SK-N-SH (cell line): Measurements from ENCODE around the gene LIAS.

Source experiments
- CTCF ChIP-seq: fragments of 200-600 bp; sonication (generic); IDR thresholded peaks from 2 replicates; pipeline ENCODE4 v1.6.1; 2017; ENCODE audit warnings: antibody characterized with exemption, mild to moderate bottlenecking, moderate library complexity
- FOXJ3 ChIP-seq: sonication (generic); formaldehyde crosslinking; IDR thresholded peaks from 2 replicates; pipeline ENCODE4 v1.5.1; 2020; ENCODE audit warnings: mild to moderate bottlenecking, missing genetic modification reagents
- NRF1 ChIP-seq: IDR thresholded peaks from 2 replicates; pipeline ENCODE4 v1.6.1; 2012; ENCODE audit warnings: low read depth, mild to moderate bottlenecking, low read length
- PBX3 ChIP-seq: IDR thresholded peaks from 2 replicates; pipeline ENCODE4; 2012
- POLR2AphosphoS5 ChIP-seq: IDR thresholded peaks from 2 replicates; pipeline ENCODE4 v1.6.1; 2012; ENCODE audit warnings: low read depth, low read length
- RFX5 ChIP-seq: IDR thresholded peaks from 2 replicates; pipeline ENCODE4 v1.6.1; 2012; ENCODE audit warnings: mild to moderate bottlenecking, improper control_type of control experiment, low read length

- TF ChIP-seq NRF1 (no peak), RFX5 (no peak), CTCF (no peak), FOXJ3 (CRISPR knock-in tag) (no peak), PBX3 (no peak), POLR2AphosphoS5 (no peak)
These were observed 68.0 kb downstream of the LIAS start for GRCh38 chr4:39526765-39527295.
